GM18868 (cell line): ENCODE data around the gene NAA40.

Source experiments
- ATAC-seq: cut with Tn5 transposase; IDR thresholded peaks from one replicate; pipeline ENCODE4 v1.9.1; 2021; ENCODE audit warnings: mild to moderate bottlenecking, moderate library complexity; ENCODE audit not compliant: unreplicated experiment

NAA40 gene

DNA sequence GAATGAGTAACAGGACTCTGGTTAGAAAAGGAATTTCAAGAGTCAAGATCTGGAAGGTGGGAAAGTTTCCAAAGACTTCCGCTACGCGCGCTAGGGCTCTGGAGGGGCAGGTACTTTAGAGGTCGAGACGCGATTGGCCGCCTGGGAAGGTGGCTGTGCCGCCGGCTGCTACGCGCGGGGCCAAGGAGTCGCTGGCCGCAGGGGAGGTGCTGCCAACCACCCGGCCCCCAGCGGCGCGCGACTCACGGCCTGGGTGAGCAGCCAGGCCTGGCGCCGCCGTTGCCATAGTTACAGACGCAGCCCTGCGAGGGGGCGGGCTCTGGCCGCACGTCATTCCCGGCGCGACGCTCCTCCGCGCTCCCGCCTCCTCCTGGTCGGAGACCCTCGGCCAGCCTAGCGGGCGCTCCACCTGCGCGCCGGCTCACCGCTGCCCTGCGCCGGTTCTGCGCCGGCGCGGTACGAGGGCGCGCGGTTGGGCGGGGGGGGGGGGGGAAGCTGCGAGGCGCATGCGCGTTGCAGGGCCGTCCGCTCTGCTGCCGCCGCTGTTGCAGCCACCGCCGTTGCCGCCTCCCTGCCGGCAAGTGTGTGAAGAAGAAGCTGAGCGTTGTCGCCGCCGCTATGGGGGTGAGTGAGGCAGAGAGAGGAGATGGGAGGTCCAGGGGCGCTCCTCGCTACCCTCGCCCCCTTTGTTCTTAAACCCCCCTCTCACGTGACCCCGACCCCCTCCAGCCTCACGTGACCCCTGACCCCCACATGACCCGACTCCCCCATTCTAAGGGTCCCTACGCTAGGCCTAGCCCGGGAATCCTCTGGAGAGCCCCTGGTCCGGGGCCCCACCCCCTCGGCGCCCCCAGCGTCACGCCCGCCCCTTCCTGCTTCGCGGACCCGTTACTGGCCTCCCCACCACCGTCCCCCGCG is at the start of gene NAA40:
Gene NAA40, plus strand, starts transcription at position 524 of the 918 bp plus-strand sequence. Its CDS starts 95 bp downstream, at position 619.
- ATAC-seq, result peak; percentile 88

DNA sequence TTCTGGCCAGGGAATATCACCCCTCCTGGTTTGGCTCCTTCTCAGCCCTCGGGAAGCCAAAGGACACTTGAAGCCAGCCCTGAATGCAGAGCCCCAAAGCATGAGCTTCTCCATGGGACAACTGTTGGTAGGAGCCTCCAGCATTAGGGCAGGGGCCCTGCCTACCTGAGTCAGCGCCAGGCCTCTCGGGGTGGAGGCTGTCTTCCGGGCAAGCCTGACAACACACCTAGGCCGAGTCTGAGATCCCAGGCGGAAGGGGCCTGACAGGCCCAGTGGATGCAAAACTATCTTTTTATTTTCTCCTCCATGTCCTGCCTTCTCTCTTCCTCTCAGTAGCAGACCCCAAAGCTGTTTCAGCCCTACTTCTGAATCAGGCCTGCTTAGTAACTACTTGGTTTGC is 49.5 kb upstream of the NAA40 start:
- no peak for ATAC-seq

DNA sequence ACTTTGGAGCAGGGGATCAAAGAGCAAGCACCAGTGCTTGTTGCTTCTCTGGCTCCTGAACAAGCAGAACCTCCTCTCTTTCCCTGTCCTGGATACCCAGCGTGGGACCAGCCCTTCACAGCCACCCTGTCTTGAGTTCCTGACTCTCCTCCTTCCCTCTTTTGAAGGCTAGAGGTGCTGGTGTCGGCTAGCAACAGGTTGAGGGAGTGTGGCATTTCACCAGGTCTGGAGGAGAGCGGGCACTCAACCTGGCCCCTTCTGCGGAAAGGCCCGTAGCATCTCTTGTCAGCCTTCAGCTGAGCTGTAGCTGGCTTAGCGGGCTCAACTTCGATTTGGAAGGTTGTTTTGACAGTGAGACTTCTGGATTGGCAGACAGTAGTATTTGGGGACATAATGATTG is 48.4 kb upstream of the NAA40 start:
- ATAC-seq, result no peak

DNA sequence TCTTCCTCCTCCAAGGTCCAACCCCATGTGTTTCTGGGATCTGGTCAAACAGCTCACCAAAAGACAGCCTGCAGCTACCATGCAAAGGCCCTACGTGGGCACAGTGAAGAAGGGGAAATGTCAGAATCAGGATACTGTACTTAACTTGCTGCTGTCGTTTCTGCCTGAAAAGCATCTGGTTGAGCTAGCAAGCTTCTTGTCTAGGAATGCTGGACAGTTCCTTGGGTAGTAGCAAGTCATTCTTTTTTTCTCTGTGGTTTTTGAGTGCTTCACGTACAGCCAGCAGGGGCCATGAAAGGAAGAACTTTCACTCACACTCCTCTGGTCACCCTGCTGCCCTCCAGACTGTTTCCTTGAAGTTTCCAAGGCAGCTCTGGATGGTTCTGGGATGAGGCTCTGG is 46.6 kb upstream of the NAA40 start:
- no peak for ATAC-seq

DNA sequence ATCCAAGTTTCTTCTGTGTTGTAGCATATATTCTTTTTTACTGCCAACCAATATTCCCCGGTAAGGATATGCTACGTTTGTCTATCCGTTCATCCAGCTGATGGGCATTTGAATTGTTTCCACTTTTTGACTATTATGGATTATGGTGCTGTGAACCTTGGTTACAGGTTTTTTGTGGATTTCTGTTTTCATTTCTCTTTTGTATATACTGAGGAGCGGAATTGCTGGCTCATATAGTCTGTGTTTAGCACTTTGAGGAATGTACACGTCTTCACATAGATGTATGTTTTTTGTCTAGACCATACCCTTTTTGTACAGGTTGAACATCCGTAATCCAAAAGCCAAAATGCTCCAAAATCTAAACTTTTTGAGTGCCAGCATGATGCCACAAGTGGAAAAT is 45.4 kb upstream of the NAA40 start:
- no peak for ATAC-seq

DNA sequence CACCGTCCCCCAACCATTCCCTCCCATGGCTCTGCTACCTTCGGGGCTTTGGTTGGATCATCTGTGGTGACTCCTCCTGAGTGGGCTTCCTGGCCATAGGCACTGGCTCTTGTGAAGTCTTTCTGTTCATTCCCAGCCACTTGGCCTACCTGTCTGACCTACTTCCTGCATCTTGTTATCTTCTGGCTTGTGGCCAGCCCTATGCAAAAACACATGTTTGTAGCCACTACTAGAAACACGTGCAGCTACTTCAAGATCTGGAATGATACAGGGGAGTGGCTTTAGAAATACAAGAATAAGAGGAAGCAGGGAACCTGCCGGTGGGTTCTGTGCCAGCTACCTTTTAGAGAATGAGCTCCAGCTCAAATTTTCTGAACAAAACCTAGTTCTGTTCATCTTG is 42.7 kb upstream of the NAA40 start:
- no peak for ATAC-seq

DNA sequence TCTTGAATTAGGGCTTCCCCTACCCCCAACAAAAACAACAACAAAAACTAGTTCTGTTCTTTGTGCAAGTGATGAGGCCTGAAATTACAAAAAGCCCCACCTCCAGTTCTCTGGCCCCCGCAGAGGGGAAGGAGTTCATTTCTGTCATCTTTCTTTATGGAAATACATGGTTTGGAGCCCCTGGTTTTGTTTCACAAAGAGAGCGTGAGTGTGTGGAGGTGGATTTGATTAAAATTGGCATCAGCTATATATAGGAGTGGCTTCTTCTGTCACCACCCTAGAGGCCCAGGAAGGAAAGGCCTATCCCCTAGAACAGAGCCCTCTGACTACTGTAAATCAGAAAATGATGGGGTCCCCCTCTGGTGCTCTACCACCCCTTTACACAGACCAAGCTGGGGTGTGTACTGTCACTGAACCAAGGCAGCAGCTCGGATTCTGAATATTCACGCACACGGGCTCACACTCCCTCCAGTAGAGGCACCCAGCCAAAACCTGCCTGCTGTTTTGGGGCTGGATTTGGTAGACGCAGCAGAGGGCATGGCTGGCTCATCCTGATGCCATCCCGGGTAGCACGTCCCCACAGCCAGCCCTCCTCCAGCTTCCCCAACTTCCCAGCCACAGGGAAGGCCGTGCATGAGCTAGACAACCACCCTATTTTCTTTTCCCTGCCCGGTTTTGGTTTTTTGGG is 41.2 kb upstream of the NAA40 start:
- no peak for ATAC-seq

DNA sequence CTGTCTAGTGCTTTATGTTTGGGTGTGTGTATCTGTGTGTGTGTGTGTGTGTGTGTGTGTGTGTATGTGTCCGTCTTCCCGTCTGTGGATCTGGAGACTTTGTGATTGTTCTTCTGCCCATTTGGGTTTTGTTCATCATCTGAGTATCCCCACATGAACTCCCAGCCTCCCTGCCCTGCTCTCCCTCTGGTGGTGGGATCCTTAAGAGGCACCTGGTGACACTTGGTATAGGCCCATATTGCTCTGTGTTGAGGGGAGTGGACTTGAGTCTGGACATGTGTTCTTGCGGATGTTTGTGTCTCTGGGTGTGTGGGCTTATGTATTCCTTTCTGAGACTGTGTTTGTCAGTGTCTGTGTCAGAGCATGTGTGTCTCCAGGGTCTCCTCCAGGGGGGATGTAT is 37.1 kb upstream of the NAA40 start:
- ATAC-seq, result no peak

DNA sequence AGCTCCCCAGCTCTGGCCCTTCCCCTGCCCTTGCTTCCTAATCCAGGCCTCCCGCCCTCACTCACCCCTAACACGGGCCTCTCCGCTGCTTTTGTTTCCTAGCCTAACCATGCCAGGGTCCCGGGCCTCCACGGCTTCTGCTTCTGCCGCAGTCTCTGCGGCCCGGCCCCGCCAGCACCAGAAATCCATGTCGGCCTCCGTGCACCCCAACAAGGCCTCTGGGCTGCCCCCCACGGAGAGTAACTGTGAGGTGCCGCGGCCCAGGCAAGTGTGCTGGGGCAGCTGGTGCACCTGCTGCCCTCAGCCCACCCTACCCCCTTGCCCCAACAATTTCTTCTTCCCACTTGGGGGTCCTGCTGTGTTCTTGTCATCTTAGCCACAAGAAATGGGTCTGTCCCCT is 34.9 kb upstream of the NAA40 start:
- ATAC-seq, result no peak

DNA sequence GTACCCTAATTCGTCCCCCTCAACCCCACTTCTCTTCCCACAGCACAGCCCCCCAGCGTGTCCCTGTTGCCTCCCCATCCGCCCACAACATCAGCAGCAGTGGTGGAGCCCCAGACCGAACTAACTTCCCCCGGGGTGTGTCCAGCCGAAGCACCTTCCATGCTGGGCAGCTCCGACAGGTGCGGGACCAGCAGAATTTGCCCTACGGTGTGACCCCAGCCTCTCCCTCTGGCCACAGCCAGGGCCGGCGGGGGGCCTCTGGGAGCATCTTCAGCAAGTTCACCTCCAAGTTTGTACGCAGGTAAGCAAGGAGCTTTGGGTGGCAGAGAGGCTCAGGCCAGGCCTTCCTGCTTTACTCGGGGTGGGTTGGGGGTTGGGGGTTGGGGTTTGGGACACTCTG is 34.1 kb upstream of the NAA40 start:
- ATAC-seq, result no peak

DNA sequence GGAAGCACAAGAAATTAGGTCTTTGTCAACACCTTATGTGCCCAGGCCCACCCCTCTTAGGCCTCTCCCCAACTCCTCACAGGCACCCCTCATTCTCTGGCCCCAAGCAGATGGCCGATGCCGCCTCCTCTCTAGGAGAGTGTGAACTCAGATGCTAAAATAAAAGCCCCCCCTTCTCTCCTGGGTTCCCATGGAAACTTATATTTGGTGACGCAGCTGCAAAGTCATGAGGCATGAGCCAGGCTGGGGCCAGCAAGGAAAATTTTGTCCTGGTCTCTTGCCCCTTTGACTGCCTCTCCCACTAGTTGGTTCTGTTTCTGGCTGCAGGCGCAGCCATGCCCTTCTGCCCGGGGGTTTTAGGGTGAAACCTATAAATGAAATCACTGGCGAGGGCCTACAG is 33.6 kb upstream of the NAA40 start:
- ATAC-seq, result no peak

DNA sequence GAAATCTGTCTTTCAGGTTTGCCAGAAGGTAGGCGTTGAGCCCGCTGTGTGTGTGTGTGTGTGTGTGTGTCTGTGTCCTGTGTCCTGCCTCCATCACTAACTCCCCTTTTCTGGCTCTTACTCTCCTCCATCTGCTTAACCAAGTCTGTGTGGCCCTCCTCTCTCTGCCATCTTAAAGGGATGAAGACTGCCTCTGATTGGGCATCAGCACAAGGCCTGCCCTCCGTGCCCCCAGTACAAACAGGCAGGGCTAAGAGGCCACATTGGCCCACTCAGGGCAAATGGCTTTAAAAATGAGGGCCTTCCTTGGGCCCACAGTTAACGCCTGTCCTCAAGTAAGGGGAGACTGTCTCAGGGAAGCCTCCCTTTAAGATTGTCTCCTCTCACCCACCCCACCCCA is 32.7 kb upstream of the NAA40 start:
- no peak for ATAC-seq

DNA sequence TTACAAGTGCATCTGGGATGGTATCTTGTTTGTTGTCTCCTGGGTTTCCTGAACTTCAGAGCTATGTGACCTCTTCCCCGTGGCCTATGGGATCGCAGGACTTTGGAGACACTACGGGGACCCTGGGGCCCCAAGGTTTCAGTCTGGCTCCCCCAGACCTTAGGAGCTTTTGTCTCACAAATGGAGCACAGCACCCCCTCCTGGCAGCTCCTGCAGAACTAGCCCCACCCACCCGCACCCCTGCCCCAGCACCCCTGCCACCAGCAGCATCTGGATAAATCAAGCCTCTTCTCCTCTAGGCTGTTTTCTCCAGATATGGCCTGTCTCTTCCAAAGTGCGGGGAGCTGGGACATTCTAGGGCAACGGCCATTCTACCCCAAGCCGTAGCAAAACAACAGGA is 32.2 kb upstream of the NAA40 start:
- no peak for ATAC-seq

DNA sequence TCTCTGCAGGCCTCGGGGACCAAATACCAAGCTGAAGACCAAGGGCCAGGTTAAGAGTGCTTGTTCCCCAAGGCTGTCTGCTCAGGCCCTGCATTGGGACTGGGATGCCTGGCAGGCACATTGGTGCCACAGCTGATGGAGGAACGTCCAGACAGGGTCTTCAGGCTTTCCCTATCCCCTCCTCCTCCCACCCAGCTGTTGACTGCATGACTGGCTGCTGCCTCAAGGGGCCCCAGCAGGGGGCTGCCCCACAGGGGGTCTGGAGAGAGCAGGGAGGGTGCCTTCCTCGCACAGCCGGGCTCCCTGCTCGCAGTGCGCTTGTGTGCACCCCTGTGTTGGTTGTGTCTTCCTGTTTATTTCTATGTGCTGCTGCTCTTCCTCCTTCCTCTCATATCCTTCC is 31.7 kb upstream of the NAA40 start:
- no peak for ATAC-seq

DNA sequence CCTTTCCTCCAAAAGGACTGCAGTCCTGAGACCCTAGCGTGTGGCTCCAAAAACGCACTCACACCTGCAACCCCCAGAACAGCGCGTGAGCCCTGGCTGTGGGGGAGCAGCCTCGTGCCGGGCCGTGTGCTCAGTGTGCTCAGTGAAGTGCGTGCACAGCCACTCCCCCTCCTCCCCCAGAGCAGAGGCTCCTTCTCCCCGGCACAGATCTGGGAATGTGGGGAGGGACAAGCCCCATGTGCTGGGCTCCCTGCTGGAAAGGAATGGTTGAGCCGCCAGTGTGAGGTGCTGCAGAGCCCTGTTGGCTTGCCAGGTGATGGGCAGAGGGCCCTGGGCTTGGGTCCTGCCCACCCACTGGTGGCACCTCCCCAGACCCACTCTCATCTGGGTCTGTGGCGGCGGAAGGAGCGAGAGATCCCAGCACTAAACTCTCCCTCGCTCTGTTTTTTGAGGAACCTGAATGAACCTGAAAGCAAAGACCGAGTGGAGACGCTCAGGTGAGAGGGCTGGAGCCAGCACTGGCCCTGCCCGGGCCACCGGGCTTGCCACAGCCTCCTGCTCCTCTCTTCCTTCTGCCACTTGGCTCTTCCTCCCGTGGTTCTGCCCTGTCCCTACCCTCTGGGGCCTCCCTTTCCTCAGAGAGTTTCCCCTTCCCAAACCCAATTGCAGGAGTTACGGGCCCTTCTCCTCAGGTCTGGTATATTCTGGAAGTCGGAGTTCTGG is 30.8 kb upstream of the NAA40 start:
- ATAC-seq, result no peak

DNA sequence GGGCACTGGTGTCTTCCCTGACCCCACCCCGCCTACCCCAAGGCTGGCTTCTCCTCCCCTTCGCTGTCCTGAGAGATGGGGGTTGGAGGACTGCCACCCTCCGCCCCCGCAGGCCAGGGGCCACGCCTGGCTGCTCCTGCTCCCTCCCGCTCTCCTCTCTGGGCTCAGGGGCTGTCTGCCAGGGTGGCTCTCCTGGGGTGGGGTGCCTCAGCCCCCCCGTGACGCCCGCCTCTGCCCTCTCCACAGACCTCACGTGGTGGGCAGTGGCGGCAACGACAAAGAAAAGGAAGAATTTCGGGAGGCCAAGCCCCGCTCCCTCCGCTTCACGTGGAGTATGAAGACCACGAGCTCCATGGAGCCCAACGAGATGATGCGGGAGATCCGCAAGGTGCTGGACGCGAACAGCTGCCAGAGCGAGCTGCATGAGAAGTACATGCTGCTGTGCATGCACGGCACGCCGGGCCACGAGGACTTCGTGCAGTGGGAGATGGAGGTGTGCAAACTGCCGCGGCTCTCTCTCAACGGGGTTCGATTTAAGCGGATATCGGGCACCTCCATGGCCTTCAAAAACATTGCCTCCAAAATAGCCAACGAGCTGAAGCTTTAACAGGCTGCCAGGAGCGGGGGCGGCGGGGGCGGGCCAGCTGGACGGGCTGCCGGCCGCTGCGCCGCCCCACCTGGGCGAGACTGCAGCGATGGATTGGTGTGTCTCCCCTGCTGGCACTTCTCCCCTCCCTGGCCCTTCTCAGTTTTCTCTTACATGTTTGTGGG is 30.0 kb upstream of the NAA40 start:
- no peak for ATAC-seq

DNA sequence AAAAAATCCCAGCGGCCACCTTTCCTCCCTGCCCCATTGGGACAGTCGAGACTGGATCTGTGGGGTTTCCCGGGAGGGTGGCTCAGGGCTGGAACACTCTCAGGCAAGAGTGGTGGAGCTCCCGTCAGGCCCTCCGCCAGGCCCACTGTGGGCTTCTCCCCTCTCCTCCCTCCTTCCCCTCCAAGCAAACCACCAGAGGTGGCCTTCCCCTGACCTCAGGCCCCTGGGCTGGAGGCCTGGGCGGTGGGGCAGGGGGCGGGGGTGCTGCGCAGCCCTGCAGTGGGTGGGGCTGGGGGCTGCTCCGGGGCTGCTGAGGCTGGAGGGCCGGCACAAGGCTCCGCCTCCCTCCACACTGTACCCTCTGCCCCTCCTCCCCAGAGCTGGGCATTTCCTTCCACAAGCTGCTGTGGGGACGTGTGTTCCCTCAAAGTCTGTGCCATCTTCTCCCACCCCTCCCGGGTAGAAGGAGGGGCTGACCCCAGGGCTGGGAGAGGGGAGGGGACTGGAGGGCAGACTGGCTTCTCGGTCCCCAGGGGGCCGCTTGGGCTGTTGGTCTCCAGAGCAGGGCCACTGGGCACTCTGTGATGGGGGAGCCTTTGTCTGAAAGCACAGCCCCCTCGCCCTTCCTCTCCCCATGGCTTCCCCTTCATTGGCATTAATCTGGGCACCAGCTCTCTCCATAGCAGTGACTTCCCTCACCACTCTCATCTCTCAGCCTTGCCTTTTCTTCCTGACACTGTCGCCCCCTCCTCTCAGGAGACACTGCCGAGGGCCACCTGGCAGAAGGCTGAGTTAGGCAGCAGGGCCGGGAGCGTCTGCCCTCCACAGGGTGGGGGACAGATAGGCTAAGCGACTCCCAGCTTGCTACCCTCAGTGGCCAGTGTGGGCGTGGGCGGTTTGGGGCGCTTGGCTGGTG is 29.0 kb upstream of the NAA40 start:
- ATAC-seq, result no peak

DNA sequence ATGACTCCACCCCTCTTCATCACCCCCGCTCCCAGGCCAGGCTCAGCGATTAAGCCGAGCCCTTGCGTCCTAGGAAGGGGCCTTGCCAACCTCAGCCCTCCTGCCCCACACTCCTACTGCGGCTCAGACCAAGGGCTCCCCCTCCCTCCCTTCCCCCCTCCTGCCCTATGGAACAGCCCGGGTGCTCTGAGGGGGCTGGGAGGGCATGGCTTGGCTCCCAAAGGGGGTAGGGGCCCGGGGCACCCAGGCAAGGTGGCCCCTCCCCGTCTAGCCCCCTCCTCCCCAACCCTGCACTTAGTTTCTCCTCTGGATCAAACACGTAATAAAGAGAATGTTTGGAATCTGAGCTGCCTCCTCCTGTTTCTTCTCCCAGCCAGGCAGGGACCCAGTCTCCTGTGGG is 28.1 kb upstream of the NAA40 start:
- no peak for ATAC-seq

DNA sequence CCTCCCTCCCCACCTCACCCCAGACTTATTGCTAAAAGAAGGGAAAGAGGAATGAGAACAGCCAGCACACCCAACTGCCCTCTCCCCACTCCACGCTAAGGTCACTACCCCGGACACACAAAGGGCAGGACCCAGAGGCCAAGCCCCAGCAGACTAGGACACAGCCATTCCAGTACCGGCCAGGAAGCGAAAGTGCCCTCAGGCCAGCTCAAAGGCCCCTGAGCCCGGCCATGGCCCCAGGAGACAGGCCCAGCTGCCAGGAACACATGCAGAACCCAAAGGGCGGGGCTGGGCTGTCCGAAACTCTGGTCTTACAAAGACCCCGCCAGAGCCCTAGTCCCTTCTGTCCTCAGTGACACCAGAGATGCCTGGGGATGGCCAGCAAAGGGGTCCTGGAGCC is 27.4 kb upstream of the NAA40 start:
- ATAC-seq, result no peak

DNA sequence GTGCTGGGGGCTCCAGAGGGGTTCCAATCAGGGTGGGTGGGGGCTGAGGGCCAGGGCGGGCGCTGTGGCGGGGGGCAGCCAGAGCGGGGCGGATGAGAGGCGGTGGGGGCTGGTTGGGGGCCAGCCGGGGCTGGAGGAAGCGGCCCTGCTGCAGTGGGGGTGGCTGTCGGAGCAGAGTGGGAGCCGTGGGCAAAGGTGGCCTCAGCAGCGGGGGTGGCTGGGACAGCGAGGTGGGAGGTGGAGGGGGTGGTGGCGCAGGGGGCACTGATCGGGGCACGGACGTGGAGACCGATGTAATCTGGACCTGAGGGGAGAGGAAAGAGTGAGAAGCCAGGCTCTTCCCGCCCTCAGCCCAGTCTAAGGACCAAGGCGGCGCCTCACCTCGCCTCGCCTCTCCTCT is 26.9 kb upstream of the NAA40 start:
- no peak for ATAC-seq
